Fibroblast of gingiva (primary cell): ENCODE results near the gene IGF2R.

Source experiments
- DNase-seq: peaks from one replicate; pipeline ENCODE4 v3.0.0-alpha.2; 2011; ENCODE audit warnings: low read depth

The IGF2R gene

GRCh38 chr6:159977255-159977903 lies 8.5 kb downstream of the IGF2R start:
- DNase-seq, result peak; percentile 72

GRCh38 chr6:159977904-159978268 lies 9.0 kb downstream of the IGF2R start:
- DNase-seq, result no peak

- DNase-seq, result no peak
Observed at GRCh38 chr6:159978291-159979135, 9.6 kb downstream of the IGF2R start.

- no peak for DNase-seq
Observed at GRCh38 chr6:159979136-159979874, 10.4 kb downstream of the IGF2R start.

GRCh38 chr6:159980474-159980873 lies 11.6 kb downstream of the IGF2R start:
- no peak for DNase-seq

GRCh38 chr6:159981071-159981402 lies 12.2 kb downstream of the IGF2R start:
- DNase-seq, result no peak

GRCh38 chr6:159981403-159982245 lies 12.7 kb downstream of the IGF2R start:
- DNase-seq, result peak; percentile 62

- no peak for DNase-seq
Observed at GRCh38 chr6:159982731-159983506, 14.0 kb downstream of the IGF2R start.

GRCh38 chr6:159983641-159984080 lies 14.8 kb downstream of the IGF2R start:
- DNase-seq, result peak; percentile 51

- peak; percentile 71 for DNase-seq
Observed at GRCh38 chr6:159984268-159984786, 15.4 kb downstream of the IGF2R start.

- DNase-seq, result peak; percentile 31
Observed at GRCh38 chr6:159985296-159985945, 16.5 kb downstream of the IGF2R start.

GRCh38 chr6:159988983-159989454 lies 20.1 kb downstream of the IGF2R start:
- no peak for DNase-seq

GRCh38 chr6:159989492-159990480 lies 20.9 kb downstream of the IGF2R start:
- DNase-seq, result no peak

- no peak for DNase-seq
Observed at GRCh38 chr6:159992366-159992765, 23.5 kb downstream of the IGF2R start.

GRCh38 chr6:159995405-159995804 lies 26.5 kb downstream of the IGF2R start:
- no peak for DNase-seq

GRCh38 chr6:159996087-159996622 lies 27.3 kb downstream of the IGF2R start:
- no peak for DNase-seq

- no peak for DNase-seq
Observed at GRCh38 chr6:159996626-159997497, 28.0 kb downstream of the IGF2R start.
